HG03103 (cell line): ENCODE data around the gene MCOLN2.
"Not testable (repeated sequence)": the region's sequence is repeated elsewhere in the genome, so short reads cannot be mapped to it uniquely, and the experiment has no call there.

Source experiments
- ATAC-seq: cut with Tn5 transposase; IDR thresholded peaks from one replicate; pipeline ENCODE4 v1.9.1; 2021; ENCODE audit warnings: low read depth; ENCODE audit not compliant: unreplicated experiment

Gene MCOLN2

DNA sequence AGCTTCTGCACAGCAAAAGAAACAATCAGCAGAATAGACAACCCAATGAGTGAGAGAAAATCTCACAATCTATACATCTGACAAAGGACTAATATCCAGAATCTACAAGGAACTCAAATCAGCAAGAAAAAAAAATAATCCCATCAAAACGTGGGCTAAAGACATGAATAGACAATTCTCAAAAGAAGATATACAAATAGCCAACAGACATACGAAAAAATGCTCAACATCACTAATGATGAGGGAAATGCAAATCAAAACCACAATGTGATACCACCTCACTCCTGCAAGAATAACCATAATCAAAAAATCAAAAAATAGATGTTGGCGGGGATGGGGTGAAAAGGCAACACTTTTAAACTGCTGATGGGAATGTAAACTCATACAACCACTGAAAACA lies 10.4 kb downstream of the MCOLN2 start:
- ATAC-seq = not testable (repeated sequence)

DNA sequence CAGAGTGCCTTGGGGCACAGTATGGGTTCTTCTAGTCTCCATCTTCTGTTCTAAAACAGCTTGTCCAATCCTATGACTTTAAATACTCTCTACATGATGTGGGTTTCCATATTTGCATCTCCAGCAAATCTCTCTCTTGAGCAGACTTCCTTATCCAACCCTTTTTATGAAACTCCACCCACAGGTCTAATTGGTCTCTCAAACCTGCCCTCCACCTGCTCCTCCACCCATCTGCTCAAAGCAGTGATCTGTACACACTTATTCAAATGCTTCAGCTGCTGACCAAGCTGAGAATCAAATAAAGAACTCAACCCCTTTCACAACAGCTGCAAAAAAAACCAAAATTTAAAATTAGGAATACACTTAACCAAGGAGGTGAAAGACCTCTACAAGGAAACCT lies 11.5 kb downstream of the MCOLN2 start:
- ATAC-seq = no peak

DNA sequence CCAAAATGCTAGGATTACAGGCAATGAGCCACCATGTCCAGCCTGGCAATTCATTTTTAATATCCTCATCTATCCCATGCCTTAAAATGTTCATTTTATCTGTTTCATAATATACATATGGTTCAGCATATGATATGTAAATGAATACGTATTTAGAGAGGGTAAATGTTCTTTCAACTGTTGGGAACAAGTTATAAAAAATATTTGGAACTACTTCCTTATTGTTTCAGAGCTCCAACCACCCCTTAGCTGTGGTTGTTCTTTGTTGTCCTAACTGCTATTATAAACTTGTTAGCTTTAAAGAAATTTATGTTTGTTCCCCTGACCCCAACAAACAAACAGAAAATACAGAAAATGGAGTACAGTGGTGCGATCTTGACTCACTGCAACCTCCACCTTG lies 14.5 kb downstream of the MCOLN2 start:
- no peak for ATAC-seq

DNA sequence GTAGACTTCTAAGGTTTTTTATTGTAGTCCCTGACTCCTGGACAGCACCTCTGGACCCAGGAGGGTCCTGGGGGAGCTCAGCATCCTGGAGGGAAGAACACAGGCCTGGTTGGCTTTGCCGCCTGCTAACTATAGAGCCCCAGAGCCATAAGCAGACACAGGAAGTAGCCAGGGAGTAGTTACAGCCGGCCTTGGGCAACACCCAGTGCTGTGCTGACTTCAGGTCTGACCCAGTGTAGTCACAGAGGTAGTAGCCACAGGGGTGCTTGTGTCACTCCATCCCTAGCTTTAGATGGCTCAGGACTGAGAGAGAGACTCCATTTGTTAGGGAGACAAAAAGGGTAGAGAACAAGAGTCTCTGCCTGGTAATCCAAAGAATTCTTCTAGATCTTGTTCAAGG lies 21.9 kb downstream of the MCOLN2 start:
- no peak for ATAC-seq

DNA sequence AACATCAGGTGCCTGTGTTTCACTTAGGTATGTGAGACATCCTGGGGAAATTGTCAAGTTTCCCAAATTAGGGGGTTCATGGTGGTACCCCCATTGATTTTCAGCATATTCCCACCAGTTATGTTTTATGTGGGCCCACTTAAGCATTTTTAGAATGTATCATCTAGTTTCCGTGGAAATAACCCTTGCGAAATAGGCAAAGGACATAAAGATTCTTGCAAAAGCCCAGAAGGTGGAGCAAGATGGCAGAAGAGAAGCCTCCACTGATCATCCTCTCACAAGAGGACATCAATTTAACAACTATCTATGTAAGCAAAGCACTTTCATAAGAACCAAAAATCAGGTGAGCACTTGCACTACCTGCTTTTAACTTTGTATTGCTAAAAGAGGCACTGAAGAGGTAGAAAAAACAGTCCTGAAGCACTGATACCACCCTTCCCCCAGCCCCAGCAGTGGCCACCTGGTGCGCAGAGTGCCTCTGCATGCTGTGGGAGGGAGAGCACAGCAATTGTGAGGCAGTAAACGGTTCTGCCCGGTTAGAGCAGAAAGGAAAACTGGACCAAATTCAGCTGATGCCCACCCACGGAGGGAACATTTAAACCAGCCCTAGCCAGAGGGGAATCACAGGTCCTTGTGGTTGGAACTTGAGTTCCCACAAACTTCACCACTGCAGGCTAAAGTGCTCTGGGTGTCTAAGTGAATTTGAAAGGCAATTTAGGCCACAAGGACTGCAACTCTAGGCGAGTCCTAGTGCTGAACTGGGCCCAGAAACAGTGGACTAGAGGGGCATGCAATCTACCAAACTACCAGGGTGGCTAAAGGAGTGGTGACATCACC lies 23.2 kb downstream of the MCOLN2 start:
- ATAC-seq = no peak

DNA sequence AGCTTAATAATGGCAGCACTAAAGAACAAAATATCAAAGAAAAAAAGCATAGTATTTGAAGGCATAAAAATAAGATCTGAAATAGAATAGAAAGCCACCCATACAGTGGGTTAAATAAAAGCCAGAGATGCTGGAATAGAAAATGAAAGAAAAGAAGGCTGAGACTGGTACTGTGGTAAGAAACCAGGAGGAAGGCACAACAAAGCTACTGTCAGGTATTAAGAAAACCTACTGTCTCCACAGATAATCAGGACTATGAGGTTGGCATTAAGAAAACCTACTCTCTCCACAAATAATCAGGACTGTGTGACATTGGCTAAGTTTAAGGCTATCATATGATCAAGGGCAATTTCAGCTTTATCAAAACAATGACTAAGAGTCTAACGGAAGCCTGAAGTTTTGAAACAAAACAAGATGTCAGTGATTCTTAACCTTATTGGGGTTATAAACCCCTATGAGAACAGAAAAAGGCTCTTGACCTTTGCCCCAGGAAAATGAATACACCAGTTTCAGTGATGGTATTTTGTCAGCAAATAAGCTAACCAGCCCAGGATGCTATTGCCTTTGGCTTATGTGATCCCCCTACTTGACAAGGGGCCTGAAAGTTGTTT lies 24.4 kb downstream of the MCOLN2 start:
- no peak for ATAC-seq

DNA sequence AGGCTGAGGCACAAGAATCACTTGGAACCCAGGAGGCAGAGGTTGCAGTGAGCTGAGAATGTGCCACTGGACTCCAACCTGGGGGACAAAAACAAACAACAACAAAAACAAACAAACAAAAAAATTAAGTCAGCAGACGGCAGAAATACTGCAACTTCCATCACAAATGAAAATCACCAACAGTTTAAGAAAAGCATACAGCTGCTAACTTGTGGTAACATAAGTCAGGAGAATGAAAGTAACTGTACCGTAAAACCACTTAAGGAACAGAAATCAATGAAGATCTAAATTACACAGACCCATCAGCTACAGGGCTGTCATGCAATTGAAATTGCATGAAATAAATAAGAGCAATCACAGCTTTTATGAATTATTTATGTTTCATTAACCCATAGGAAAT lies 25.0 kb downstream of the MCOLN2 start:
- peak; percentile 36 for ATAC-seq

DNA sequence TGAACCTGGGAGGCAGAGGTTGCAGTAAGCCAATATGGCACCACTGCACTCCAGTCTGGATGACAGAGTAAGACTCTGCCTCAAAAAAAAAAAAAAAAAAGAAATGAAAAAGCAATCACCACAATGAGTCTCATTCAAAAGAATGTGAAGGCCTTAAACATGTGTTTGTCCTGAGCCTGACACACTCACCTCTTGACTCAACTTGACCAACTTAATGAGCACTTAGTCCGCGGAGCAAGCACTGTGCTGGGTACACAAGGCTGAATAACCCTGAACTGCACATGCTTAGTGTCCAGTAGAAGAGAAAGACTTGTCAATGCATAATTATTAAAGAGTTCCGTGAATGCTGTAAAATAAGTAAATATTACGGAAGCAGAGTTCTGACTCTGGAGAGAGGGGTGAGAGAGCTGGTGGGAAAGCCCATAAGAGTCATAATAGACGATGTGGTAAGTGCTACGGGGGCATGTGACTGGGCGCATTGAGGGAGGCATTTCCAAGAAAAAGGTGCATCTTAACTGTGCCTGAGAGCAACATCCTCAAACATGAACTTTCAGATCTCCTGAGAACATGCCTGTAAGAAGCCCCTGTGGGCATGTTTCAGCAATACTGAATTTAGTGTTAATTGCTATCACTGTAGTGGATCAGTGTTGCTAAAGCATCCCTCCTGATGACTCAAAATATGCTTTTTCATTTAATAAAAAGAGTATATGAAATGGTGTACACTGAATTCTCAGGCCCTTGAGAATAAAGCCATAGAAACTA lies 27.2 kb downstream of the MCOLN2 start:
- ATAC-seq = peak; percentile 40

DNA sequence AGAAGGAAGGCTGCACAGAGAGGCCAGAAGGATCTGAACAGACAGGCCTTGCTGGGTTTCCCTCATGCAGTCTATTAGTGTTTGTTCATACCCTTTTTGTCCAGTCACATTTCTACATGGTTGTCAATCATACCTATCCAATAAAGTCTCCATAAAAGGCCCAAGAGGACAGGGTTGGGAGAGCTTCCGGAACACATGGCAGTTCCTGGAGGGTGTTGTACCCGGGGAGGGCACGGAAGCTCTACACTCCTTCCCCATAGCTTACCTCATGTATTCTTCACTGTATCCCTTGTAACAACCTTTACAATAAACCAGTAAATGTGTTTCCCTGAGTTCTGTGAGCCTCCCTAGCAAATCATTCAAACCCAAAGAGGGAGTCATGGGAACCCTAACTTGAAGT lies 28.0 kb downstream of the MCOLN2 start:
- no peak for ATAC-seq

DNA sequence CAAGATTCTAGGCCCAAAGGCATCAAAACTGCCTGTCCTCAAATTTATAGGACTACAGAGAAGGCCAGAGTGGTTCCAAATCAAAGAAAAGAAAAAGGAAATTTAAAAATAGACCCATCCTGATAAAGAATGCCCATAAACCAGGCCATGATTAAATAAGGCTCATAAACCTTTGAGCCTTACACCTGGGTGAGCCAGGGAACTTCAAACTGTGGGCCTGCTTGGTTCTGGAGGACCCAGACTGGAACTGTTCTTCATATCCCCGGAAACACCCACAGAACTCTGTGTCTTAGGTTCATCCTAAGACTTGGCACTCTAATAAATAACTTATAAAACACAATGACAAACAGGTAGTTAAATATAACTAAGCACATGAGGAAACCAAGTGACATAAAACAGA lies 28.8 kb downstream of the MCOLN2 start:
- no peak for ATAC-seq

DNA sequence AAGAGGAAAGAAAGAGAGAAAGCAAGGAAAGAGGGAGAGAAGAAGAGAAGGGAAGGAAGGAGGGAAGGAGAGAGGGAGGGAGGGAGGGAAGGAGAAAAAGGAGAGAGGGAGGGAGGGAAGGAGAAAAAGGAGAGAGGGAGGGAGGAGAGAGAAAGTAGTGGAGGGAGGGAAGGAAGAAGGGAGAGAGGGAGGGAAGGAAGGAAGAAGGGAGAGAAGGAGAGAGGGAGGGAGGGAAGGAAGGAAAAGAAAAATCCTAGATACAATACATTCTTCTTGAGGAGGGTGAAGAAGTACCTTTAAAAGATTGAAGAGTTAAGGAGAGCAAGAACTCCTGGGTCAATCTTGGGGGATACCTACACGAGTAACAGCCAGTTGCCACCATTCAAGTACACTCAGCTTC lies 29.2 kb downstream of the MCOLN2 start:
- ATAC-seq = no peak

DNA sequence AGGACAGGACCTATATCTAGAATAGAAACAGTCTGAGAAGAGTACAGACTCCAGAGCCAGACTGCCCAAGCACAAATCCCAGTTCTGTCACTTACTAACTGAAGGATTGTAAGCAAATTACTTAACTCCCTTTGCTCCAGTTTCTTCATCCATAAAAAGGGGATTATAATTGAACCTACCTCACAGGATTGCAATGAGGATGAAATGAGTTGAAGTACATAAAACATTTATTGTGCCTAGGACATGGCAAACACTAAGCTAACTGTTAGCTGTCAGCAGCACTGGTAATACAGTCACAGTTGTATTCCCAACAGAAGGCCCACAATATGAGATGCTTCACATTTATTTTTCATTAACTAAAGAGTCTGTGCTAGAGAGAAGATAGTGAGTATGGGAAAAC lies 33.9 kb downstream of the MCOLN2 start:
- no peak for ATAC-seq

DNA sequence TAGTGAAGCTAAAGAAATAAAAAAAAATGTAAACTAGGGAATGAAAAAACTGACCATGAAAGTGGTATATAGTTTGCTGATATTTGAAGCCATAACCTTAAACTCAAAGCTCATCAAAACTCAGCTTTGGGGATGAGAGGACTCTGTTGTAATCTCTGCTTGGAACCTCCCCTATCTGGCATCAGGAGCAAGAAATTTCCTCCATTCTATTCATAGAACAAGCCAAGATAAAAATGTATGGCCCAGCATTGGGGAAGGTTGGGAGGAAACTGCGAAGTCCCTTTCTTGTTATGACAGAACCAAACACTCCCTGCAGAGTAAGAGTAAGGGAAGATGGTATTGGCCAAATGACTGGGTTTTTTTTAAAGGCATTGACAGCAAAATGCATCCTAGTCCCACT lies 35.6 kb downstream of the MCOLN2 start:
- ATAC-seq = no peak

DNA sequence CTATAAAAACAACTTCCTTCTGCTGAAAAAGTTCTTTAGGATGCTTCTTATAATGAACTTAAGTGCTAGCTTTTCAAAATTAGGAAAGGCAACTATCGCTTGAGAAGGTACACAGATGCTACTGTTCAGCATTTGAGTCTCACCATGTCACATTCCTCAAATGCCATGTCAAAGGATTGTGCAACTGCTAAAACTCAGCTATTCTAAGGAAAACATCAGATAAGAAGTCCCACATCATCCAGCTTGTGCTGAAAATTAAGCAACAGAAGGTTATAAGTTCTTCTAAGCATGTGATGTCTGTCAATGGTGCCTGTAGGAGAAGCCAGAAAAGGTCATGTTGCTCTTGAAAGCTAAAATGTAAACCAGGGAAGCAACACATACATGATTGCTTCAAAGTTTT lies 36.5 kb downstream of the MCOLN2 start:
- ATAC-seq = no peak

DNA sequence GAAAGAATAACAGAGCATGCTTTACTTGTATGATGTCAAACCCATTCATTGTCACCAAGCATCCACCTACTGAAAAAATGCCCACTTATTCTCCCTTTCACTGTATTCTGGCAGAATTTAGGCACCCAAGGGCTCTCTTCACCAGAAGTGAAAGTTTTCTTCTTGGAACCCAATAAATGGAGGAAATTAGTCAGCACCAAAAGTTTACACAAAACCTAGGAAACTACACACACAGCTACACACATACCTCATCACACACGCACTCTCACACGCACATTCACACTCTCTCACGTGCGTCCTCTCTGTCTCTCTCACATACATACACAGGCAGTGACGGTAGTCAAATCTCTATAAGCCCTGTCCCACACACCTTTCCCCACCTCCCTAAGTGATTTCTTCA lies 37.6 kb downstream of the MCOLN2 start:
- ATAC-seq = peak; percentile 80

DNA sequence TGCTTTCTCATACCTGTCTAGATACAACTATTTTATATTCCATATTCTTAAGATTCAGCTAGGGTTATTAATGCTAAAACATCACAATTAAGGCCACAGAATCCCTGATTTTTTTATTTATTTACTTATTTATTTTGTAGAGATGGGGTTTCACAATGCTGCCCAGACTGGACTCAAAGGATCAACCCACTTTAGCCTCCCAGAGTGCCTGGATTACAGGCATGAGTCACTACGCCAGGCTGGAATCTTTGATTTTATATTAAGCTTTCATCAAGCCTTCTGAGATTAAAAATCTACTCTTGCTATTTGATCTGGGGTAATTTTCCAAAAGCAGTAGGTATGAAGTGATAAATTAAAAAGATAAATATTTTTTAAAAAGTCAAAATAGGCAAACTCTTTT lies 38.9 kb downstream of the MCOLN2 start:
- no peak for ATAC-seq

DNA sequence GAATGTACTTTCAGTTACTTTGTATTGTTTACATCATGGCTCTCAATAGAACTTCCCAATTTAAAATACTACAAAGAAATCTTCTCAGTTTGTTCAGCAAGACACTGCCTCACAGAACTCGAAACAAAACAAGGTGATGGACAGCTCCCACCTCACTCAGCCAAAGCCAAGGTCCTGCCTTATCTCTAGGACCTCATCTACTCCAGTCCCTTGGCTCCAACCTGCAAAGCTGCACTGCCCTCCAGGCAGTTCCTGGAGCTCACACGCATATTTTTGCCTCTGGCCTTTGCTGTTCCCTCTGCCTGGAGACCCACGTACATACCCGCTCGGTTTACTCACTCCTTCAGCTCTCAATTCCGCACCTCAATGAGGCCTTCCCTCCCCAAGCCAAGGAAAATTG lies 40.3 kb downstream of the MCOLN2 start:
- ATAC-seq = no peak

DNA sequence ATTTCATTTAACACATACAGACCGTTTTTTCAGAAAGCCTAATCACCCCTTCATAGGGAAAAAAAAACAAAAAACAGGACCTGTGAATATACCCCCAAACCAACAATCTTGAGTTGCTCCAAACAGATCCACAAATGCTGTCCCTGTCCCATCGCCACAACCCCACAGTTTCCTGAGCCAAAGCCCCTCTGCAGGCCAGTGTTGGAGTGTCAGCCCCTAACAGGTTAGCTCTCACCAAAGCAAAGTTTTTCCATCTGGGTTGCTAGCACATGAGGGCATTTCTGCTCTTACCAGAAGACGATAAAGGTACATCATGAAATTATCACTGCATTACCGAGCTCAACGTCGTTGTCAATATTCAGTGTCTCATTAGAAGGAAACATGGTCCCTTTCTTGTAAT lies 40.8 kb downstream of the MCOLN2 start:
- ATAC-seq = no peak

DNA sequence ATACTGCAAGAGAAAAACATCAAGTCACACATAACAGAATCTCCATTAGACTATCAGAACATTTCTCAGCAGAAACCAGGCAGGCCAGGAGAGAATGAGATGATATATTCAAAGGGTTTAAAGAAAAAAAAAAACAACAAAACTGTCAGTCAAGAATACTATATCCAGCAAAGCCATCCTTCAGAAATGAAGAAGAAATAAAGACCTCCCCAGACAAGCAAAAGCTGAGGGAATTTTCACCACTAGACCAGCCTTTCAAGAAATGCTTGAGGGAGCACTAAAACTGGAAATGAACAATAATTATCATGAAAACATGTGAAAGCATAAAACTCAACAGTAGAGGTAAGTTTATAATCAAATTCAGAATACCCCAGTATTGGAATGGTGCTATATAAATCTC lies 47.2 kb downstream of the MCOLN2 start:
- ATAC-seq = no peak

DNA sequence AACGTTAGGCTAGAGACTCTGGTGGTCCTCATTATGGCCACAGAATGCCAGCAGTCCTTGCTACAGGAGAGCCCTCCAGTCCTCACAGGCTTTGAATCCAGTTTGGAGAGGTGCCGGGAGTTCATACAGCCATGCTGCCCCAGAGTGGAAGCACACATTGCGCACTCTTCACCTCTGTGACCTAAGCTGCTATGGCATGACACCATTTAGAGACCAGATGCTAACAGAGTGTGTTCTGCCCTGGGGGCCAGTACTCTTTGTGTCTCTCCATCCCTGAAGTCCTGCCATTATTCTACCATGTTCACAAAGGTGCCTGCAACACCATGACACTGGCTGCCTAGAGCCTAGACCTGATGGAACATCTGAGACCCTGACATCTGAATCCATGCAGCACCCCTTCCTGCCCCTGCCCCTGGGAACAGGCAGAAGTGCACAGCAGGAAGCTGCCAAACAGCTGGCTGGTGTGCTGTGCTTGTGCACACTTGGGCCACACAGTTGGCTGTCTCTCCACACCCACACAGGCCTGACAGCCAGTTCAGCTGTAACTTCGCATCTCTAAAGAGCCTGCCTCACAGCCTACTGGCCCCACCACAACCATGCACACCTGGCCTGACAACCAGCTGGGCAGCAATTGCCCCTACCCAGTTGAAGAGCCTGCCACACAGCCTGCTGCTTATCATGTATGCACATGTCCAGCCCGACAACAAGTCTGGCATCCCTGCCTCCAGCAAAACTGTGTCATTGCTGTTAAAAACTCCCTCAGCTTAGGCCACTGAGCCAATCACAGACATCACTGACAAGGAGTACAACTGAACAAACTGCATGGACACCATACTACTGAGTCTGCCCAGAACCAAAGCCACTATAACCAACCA lies 49.1 kb downstream of the MCOLN2 start:
- ATAC-seq = no peak

DNA sequence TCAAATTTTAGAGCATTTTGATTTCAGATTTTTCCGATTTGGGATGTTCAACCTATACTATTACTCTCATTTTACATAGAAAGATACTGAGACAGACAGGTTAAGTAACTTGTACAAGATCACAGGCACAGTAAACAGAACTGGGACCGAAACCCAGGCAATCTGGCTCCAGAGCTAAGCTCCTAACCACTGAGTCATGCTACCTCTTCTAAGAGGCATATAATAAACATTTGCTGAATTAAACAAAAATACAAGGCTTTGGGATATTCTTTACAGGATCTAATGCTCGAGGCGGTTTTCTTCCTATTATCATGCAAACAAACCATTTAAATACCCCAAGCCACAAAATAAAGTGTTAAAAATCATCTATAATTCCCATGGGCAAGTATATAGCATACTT lies 50.3 kb downstream of the MCOLN2 start:
- ATAC-seq = no peak
